ENCODE data around the gene SYT7.
"Not testable (repeated sequence)": the region's sequence is repeated elsewhere in the genome, so short reads cannot be mapped to it uniquely, and the experiment has no call there.

Gene SYT7

GRCh38 chr11:61581030-61581928 lies at the start of gene SYT7:
TSS of gene SYT7 (minus strand) at chr11:61581076. CDS start at chr11:61580820, 256 bp downstream.
- peak; percentile 95 for DNase-seq

- DNase-seq: no peak
Observed at GRCh38 chr11:61630089-61630488, 49.2 kb upstream of the SYT7 start.

GRCh38 chr11:61629082-61629833 lies 48.4 kb upstream of the SYT7 start:
- DNase-seq: no peak

GRCh38 chr11:61628662-61628970 lies 47.7 kb upstream of the SYT7 start:
- no peak for DNase-seq

- peak; percentile 26 for DNase-seq
Observed at GRCh38 chr11:61627850-61628661, 47.2 kb upstream of the SYT7 start.

- no peak for DNase-seq
Observed at GRCh38 chr11:61626580-61627380, 45.9 kb upstream of the SYT7 start.

- no peak for DNase-seq
Observed at GRCh38 chr11:61625525-61625924, 44.6 kb upstream of the SYT7 start.

- DNase-seq: no peak
Observed at GRCh38 chr11:61621917-61622585, 41.2 kb upstream of the SYT7 start.

GRCh38 chr11:61619471-61620226 lies 38.8 kb upstream of the SYT7 start:
- no peak for DNase-seq

GRCh38 chr11:61618978-61619377 lies 38.1 kb upstream of the SYT7 start:
- no peak for DNase-seq

- no peak for DNase-seq
Observed at GRCh38 chr11:61617515-61617914, 36.6 kb upstream of the SYT7 start.

- no peak for DNase-seq
Observed at GRCh38 chr11:61616434-61616833, 35.6 kb upstream of the SYT7 start.

GRCh38 chr11:61614782-61615181 lies 33.9 kb upstream of the SYT7 start:
- DNase-seq: not testable (repeated sequence)

GRCh38 chr11:61613870-61614269 lies 33.0 kb upstream of the SYT7 start:
- no peak for DNase-seq

GRCh38 chr11:61613051-61613450 lies 32.2 kb upstream of the SYT7 start:
- no peak for DNase-seq

- no peak for DNase-seq
Observed at GRCh38 chr11:61611309-61611708, 30.4 kb upstream of the SYT7 start.

GRCh38 chr11:61610905-61611304 lies 30.0 kb upstream of the SYT7 start:
- no peak for DNase-seq

- no peak for DNase-seq
Observed at GRCh38 chr11:61609980-61610366, 29.1 kb upstream of the SYT7 start.

GRCh38 chr11:61609000-61609979 lies 28.4 kb upstream of the SYT7 start:
- no peak for DNase-seq

Data from activated CD8-positive, alpha-beta memory T cell treated with anti-CD3 and anti-CD28 coated beads, Interleukin-2, amount 50 U/mL, for 4 hours (primary cell).